HEK293 (cell line): Measurements from ENCODE around the gene SLC38A4.

Experiments used
- CTCF ChIA-PET: fragments of 350-600 bp; formaldehyde crosslinking; extraction: SDS; loops from one replicate; lab custom pipeline; 2021; ENCODE audit warnings: antibody characterized with exemption; lab: Yijun Ruan, JAX
- POLR2A ChIA-PET: fragments of 300-600 bp; formaldehyde crosslinking; extraction: SDS; loops from one replicate; lab custom pipeline; 2020; ENCODE audit warnings: antibody characterized with exemption, inconsistent platforms; lab: Yijun Ruan, JAX
- H3K27ac ChIP-seq: fragments of 200-500 bp; sonication (Bioruptor generic); 2 replicates; pipeline ENCODE4 v1.5.1; 2014; ENCODE audit warnings: low read depth, low read length, control low read depth, inconsistent platforms; ENCODE audit errors: extremely low read depth
- H3K36me3 ChIP-seq, 2 experiments: fragments of 200-500 bp in 1 of 2; sonication (Bioruptor generic) in 1 of 2; 1 replicate in 1 of 2; 2 replicates in 1 of 2; pipeline ENCODE4 v1.5.1; 2014 to 2017; ENCODE audit warnings: inconsistent platforms in 2 of 2, low read length in 2 of 2; ENCODE audit not compliant: control insufficient read depth in 2 of 2, insufficient read depth in 1 of 2
- H3K4me1 ChIP-seq: fragments of 200-500 bp; sonication (Bioruptor generic); 2 replicates; pipeline ENCODE4 v1.5.1; 2014; ENCODE audit warnings: mild to moderate bottlenecking, low read length, inconsistent platforms; ENCODE audit not compliant: control insufficient read depth, insufficient read depth
- H3K4me3 ChIP-seq: 2 replicates; pipeline ENCODE4 v1.5.1; 2011; ENCODE audit warnings: low read depth, mild to moderate bottlenecking, control low read depth, low read length, moderate library complexity
- H3K9me3 ChIP-seq: fragments of 200-500 bp; sonication (Bioruptor generic); 2 replicates; pipeline ENCODE4 v1.5.1; 2014; ENCODE audit warnings: low read depth, low read length, inconsistent platforms; ENCODE audit not compliant: control insufficient read depth, insufficient read depth
- FEZF1 ChIP-seq: fragments of 450-650 bp; formaldehyde crosslinking; IDR thresholded peaks from 2 replicates; pipeline ENCODE4 v1.5.1; 2016; ENCODE audit warnings: missing biosample characterization, missing genetic modification characterization
- OSR2 ChIP-seq: fragments of 450-650 bp; formaldehyde crosslinking; IDR thresholded peaks from 2 replicates; pipeline ENCODE4 v1.5.1; 2016; ENCODE audit warnings: missing biosample characterization, missing genetic modification characterization
- SETDB1 ChIP-seq: IDR thresholded peaks from one replicate; pipeline ENCODE4 v1.6.1; 2017; ENCODE audit warnings: mild to moderate bottlenecking, low read length, moderate library complexity, mixed read lengths; ENCODE audit not compliant: insufficient read length
- ZBTB21 ChIP-seq: fragments of 450-650 bp; formaldehyde crosslinking; IDR thresholded peaks from 2 replicates; pipeline ENCODE4 v1.5.1; 2017; ENCODE audit warnings: missing biosample characterization, missing genetic modification characterization
- ZFP41 ChIP-seq: fragments of 450-650 bp; formaldehyde crosslinking; IDR thresholded peaks from 2 replicates; pipeline ENCODE4 v1.5.1; 2016; ENCODE audit warnings: missing biosample characterization, missing genetic modification characterization, borderline replicate concordance
- ZIC2 ChIP-seq: fragments of 450-650 bp; formaldehyde crosslinking; IDR thresholded peaks from 2 replicates; pipeline ENCODE4 v1.5.1; 2016; ENCODE audit warnings: missing biosample characterization, missing genetic modification characterization
- ZNF157 ChIP-seq: fragments of 450-650 bp; formaldehyde crosslinking; IDR thresholded peaks from 2 replicates; pipeline ENCODE4 v1.5.1; 2016; ENCODE audit warnings: missing biosample characterization, missing genetic modification characterization
- ZNF16 ChIP-seq: fragments of 450-650 bp; formaldehyde crosslinking; IDR thresholded peaks from 2 replicates; pipeline ENCODE4 v1.5.1; 2016; ENCODE audit warnings: low read depth, missing biosample characterization, missing genetic modification characterization
- ZNF23 ChIP-seq: fragments of 450-650 bp; formaldehyde crosslinking; IDR thresholded peaks from 2 replicates; pipeline ENCODE4 v1.5.1; 2016; ENCODE audit warnings: missing biosample characterization, missing genetic modification characterization, borderline replicate concordance
- ZNF354C ChIP-seq: fragments of 450-650 bp; formaldehyde crosslinking; IDR thresholded peaks from 2 replicates; pipeline ENCODE4 v1.5.1; 2016; ENCODE audit warnings: missing biosample characterization, missing genetic modification characterization, low read depth, borderline replicate concordance
- ZNF548 ChIP-seq: fragments of 450-650 bp; formaldehyde crosslinking; IDR thresholded peaks from 2 replicates; pipeline ENCODE4 v1.5.1; 2016; ENCODE audit warnings: missing biosample characterization, missing genetic modification characterization
- ZNF561 ChIP-seq: fragments of 450-650 bp; IDR thresholded peaks from 2 replicates; pipeline ENCODE4 v1.5.1; 2018; ENCODE audit warnings: missing biosample characterization, missing genetic modification characterization, borderline replicate concordance
- ZNF596 ChIP-seq: fragments of 450-650 bp; IDR thresholded peaks from 2 replicates; pipeline ENCODE4 v1.5.0; 2018; ENCODE audit warnings: missing biosample characterization, mild to moderate bottlenecking, missing genetic modification characterization, moderate library complexity
- ZNF629 ChIP-seq: fragments of 450-650 bp; formaldehyde crosslinking; IDR thresholded peaks from 2 replicates; pipeline ENCODE4 v1.5.1; 2017; ENCODE audit warnings: missing biosample characterization, missing genetic modification characterization
- ZNF785 ChIP-seq: fragments of 450-650 bp; formaldehyde crosslinking; IDR thresholded peaks from 2 replicates; pipeline ENCODE4 v1.5.1; 2016; ENCODE audit warnings: missing biosample characterization, missing genetic modification characterization
- TF ChIP-seq, protein P1 (sequence below): fragments of 450-650 bp; formaldehyde crosslinking; IDR thresholded peaks from 2 replicates; pipeline ENCODE4 v1.5.1; 2016; ENCODE audit warnings: missing biosample characterization, missing genetic modification characterization
- TF ChIP-seq, protein P2 (sequence below): fragments of 450-650 bp; formaldehyde crosslinking; IDR thresholded peaks from 2 replicates; pipeline ENCODE4 v1.5.1; 2016; ENCODE audit warnings: missing biosample characterization, missing genetic modification characterization
- TF ChIP-seq, protein P3 (sequence below): fragments of 450-650 bp; formaldehyde crosslinking; IDR thresholded peaks from 2 replicates; pipeline ENCODE4 v1.5.1; 2017; ENCODE audit warnings: missing biosample characterization, mild to moderate bottlenecking, missing genetic modification characterization, moderate library complexity
- TF ChIP-seq, protein P4 (sequence below): fragments of 450-650 bp; formaldehyde crosslinking; IDR thresholded peaks from 2 replicates; pipeline ENCODE4 v1.5.1; 2016; ENCODE audit warnings: missing biosample characterization, missing genetic modification characterization
- TF ChIP-seq, protein P5 (sequence below): fragments of 450-650 bp; IDR thresholded peaks from 2 replicates; pipeline ENCODE4 v1.5.1; 2018; ENCODE audit warnings: missing biosample characterization, missing genetic modification characterization
- TF ChIP-seq, protein P6 (sequence below): fragments of 450-650 bp; formaldehyde crosslinking; IDR thresholded peaks from 2 replicates; pipeline ENCODE4 v1.5.1; 2016; ENCODE audit warnings: missing biosample characterization, missing genetic modification characterization, borderline replicate concordance

SLC38A4 gene

DNA sequence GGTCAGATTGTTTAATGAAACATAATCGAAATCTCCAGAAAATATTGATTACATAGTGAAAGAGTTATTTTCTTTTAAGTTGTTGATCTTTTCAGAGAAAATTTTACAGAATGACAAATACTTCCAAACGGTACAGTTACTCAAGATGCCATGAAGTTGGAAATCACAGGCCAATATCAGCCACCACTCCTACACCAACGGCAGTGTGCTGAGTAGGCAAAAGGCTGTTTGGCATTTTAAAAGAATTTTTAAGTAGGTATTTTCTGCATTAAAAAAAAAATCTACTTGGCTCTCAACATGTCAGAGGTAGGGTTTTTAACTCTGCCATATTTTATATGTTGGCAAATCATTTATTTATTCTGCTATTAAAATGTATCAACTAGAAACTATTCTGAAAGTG is 21.7 kb downstream of the SLC38A4 start:
- CTCF ChIA-PET: no interaction called here
- no peaks in the 10 kb centered on the region for H3K36me3 ChIP-seq
- H3K27ac ChIP-seq: no peak overlapping the region
- POLR2A ChIA-PET: no interaction called here
- no peak overlapping the region for H3K4me3 ChIP-seq
- no peaks in the 10 kb centered on the region for H3K4me1 ChIP-seq
- TF ChIP-seq ZNF785 (tag by site-specific recombination) (no peak), ZNF23 (no peak), ZNF629 (tag by site-specific recombination) (no peak), SETDB1 (no peak), ZBTB21 (tag by site-specific recombination) (no peak), ZNF157 (tag by site-specific recombination) (no peak)
- TF ChIP-seq, protein P1, sequence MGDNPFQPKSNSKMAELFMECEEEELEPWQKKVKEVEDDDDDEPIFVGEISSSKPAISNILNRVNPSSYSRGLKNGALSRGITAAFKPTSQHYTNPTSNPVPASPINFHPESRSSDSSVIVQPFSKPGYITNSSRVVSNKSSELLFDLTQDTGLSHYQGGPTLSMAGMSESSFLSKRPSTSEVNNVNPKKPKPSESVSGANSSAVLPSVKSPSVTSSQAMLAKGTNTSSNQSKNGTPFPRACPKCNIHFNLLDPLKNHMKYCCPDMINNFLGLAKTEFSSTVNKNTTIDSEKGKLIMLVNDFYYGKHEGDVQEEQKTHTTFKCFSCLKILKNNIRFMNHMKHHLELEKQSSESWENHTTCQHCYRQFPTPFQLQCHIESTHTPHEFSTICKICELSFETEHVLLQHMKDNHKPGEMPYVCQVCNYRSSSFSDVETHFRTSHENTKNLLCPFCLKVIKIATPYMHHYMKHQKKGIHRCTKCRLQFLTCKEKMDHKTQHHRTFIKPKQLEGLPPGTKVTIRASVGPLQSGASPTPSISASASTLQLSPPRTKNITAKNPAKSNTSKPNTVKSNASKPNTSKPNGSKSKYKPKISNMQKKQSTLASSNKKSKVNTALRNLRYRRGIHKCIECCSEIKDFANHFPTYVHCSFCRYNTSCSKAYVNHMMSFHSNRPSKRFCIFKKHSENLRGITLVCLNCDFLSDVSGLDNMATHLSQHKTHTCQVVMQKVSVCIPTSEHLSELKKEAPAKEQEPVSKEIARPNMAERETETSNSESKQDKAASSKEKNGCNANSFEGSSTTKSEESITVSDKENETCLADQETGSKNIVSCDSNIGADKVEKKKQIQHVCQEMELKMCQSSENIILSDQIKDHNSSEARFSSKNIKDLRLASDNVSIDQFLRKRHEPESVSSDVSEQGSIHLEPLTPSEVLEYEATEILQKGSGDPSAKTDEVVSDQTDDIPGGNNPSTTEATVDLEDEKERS (tag by site-specific recombination): no peak
- TF ChIP-seq, protein P2, sequence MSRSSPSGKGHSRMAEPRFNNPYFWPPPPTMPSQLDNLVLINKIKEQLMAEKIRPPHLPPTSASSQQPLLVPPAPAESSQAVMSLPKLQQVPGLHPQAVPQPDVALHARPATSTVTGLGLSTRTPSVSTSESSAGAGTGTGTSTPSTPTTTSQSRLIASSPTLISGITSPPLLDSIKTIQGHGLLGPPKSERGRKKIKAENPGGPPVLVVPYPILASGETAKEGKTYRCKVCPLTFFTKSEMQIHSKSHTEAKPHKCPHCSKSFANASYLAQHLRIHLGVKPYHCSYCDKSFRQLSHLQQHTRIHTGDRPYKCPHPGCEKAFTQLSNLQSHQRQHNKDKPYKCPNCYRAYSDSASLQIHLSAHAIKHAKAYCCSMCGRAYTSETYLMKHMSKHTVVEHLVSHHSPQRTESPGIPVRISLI (tag by site-specific recombination): no peak
- no peaks in the 10 kb centered on the region for H3K9me3 ChIP-seq

DNA sequence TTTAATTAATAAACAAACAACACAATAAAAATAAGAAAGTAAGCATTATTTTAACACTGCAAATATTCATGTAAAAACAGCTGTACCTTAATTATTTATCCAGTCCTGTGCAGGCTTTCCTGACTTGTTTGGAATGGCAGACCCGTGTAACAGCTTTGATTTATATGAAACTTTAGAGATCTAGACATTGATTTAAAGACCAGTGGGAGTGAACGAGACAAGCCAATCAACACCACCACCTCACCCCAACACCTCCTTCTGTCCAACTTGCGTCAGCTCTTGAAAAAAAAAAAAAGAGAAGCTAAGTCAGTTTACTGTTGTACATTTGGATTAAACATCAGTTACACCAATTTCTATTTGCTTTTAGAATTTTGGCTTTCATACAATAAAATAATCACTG is 22.3 kb downstream of the SLC38A4 start:
- CTCF ChIA-PET: no interaction called here
- POLR2A ChIA-PET: no interaction called here
- no peak for TF ChIP-seq ZIC2 (tag by site-specific recombination)
- TF ChIP-seq ZNF354C: no peak
- TF ChIP-seq, protein P3, sequence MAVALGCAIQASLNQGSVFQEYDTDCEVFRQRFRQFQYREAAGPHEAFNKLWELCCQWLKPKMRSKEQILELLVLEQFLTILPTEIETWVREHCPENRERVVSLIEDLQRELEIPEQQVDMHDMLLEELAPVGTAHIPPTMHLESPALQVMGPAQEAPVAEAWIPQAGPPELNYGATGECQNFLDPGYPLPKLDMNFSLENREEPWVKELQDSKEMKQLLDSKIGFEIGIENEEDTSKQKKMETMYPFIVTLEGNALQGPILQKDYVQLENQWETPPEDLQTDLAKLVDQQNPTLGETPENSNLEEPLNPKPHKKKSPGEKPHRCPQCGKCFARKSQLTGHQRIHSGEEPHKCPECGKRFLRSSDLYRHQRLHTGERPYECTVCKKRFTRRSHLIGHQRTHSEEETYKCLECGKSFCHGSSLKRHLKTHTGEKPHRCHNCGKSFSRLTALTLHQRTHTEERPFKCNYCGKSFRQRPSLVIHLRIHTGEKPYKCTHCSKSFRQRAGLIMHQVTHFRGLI (tag by site-specific recombination): no peak
- TF ChIP-seq ZNF16 (tag by site-specific recombination): no peak
- TF ChIP-seq ZFP41 (tag by site-specific recombination): no peak
- TF ChIP-seq, protein P4, sequence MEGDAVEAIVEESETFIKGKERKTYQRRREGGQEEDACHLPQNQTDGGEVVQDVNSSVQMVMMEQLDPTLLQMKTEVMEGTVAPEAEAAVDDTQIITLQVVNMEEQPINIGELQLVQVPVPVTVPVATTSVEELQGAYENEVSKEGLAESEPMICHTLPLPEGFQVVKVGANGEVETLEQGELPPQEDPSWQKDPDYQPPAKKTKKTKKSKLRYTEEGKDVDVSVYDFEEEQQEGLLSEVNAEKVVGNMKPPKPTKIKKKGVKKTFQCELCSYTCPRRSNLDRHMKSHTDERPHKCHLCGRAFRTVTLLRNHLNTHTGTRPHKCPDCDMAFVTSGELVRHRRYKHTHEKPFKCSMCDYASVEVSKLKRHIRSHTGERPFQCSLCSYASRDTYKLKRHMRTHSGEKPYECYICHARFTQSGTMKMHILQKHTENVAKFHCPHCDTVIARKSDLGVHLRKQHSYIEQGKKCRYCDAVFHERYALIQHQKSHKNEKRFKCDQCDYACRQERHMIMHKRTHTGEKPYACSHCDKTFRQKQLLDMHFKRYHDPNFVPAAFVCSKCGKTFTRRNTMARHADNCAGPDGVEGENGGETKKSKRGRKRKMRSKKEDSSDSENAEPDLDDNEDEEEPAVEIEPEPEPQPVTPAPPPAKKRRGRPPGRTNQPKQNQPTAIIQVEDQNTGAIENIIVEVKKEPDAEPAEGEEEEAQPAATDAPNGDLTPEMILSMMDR (tag by site-specific recombination): no peak
- TF ChIP-seq, protein P5, sequence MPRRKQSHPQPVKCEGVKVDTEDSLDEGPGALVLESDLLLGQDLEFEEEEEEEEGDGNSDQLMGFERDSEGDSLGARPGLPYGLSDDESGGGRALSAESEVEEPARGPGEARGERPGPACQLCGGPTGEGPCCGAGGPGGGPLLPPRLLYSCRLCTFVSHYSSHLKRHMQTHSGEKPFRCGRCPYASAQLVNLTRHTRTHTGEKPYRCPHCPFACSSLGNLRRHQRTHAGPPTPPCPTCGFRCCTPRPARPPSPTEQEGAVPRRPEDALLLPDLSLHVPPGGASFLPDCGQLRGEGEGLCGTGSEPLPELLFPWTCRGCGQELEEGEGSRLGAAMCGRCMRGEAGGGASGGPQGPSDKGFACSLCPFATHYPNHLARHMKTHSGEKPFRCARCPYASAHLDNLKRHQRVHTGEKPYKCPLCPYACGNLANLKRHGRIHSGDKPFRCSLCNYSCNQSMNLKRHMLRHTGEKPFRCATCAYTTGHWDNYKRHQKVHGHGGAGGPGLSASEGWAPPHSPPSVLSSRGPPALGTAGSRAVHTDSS: no peak
- no peak for TF ChIP-seq ZNF548 (tag by site-specific recombination)
- no peak for TF ChIP-seq OSR2 (tag by site-specific recombination)
- no peak for TF ChIP-seq FEZF1 (tag by site-specific recombination)
- TF ChIP-seq ZNF561 (tag by site-specific recombination): no peak
- TF ChIP-seq, protein P6, sequence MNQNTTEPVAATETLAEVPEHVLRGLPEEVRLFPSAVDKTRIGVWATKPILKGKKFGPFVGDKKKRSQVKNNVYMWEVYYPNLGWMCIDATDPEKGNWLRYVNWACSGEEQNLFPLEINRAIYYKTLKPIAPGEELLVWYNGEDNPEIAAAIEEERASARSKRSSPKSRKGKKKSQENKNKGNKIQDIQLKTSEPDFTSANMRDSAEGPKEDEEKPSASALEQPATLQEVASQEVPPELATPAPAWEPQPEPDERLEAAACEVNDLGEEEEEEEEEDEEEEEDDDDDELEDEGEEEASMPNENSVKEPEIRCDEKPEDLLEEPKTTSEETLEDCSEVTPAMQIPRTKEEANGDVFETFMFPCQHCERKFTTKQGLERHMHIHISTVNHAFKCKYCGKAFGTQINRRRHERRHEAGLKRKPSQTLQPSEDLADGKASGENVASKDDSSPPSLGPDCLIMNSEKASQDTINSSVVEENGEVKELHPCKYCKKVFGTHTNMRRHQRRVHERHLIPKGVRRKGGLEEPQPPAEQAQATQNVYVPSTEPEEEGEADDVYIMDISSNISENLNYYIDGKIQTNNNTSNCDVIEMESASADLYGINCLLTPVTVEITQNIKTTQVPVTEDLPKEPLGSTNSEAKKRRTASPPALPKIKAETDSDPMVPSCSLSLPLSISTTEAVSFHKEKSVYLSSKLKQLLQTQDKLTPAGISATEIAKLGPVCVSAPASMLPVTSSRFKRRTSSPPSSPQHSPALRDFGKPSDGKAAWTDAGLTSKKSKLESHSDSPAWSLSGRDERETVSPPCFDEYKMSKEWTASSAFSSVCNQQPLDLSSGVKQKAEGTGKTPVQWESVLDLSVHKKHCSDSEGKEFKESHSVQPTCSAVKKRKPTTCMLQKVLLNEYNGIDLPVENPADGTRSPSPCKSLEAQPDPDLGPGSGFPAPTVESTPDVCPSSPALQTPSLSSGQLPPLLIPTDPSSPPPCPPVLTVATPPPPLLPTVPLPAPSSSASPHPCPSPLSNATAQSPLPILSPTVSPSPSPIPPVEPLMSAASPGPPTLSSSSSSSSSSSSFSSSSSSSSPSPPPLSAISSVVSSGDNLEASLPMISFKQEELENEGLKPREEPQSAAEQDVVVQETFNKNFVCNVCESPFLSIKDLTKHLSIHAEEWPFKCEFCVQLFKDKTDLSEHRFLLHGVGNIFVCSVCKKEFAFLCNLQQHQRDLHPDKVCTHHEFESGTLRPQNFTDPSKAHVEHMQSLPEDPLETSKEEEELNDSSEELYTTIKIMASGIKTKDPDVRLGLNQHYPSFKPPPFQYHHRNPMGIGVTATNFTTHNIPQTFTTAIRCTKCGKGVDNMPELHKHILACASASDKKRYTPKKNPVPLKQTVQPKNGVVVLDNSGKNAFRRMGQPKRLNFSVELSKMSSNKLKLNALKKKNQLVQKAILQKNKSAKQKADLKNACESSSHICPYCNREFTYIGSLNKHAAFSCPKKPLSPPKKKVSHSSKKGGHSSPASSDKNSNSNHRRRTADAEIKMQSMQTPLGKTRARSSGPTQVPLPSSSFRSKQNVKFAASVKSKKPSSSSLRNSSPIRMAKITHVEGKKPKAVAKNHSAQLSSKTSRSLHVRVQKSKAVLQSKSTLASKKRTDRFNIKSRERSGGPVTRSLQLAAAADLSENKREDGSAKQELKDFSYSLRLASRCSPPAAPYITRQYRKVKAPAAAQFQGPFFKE (tag by site-specific recombination): no peak
- no peak for TF ChIP-seq ZNF596 (tag by site-specific recombination)

More for the DNA sequence above, 22.3 kb downstream of the SLC38A4 start:
- H3K36me3 ChIP-seq: no peaks in the 10 kb centered on the region
- no peak overlapping the region for H3K4me3 ChIP-seq
- H3K9me3 ChIP-seq: no peaks in the 10 kb centered on the region
- H3K4me1 ChIP-seq: no peaks in the 10 kb centered on the region
- H3K27ac ChIP-seq: no peak overlapping the region
